M059J (cell line): ENCODE data around the gene PSMG4. TPM values are rescaled to one million over a fixed set of nuclear protein-coding genes. Genes with fewer than 3 reads are reported as not detected.
"Not testable (repeated sequence)": the region's sequence is repeated elsewhere in the genome, so short reads cannot be mapped to it uniquely, and the experiment has no call there.

Experiments used
- DNase-seq: peaks from one replicate; pipeline ENCODE4 v3.0.0-alpha.2; 2012; ENCODE audit warnings: low read depth
- total RNA-seq: library from RNA; depleted of rRNA; stranded (reverse); fragments of >200 nt; shearing (Covaris generic); gene quantifications from 2 replicates; pipeline ENCODE4 v1.2.3, GENCODE V29; 2014

Gene PSMG4
- total RNA-seq, 1 experiment from 2014 or later = 35.1 TPM

DNA sequence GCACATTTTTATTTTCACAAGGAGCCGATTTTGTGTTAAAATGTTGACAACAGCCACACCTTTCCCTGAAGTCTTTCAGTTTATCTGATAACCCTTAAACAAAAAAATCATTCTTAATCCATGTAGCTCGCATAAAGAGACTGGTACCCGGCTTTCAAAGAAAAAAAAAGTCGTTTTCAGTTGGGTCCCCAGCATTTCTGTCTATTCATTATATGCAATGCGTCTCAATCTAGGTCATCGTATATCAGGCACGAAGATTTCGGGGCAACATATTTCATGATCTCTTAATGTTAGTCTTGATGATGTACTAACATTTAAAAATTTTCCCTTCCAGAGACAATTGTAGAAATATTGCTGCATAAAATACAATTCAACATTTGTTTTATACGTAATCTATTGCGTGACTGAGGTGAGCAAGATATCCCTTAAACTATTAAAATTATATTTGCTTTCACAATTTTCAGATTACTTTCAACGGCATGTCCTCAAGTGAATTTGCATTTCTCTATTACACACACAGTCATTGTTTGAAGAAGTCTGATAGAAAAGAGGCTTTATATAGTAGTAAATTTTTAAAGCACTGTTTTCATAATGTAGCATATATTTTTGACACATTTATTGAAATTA lies 28.4 kb upstream of the PSMG4 start:
- no peak for DNase-seq

DNA sequence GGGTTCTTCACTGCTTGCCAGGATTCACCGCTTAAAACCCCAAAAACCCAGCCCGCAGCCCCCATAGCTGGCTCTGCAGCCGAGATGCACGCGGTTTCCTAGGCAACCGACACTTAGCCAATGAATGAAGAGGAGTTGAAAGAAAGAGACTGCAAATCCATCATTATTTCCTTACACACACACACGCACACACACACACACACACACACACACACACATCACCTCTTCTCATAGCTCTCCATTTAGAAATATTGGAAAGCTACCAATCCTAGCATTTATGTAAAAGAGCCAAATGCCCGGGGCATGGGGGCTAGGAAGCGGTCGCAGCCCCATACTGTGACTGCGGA lies 27.9 kb upstream of the PSMG4 start:
- peak; percentile 72 for DNase-seq

DNA sequence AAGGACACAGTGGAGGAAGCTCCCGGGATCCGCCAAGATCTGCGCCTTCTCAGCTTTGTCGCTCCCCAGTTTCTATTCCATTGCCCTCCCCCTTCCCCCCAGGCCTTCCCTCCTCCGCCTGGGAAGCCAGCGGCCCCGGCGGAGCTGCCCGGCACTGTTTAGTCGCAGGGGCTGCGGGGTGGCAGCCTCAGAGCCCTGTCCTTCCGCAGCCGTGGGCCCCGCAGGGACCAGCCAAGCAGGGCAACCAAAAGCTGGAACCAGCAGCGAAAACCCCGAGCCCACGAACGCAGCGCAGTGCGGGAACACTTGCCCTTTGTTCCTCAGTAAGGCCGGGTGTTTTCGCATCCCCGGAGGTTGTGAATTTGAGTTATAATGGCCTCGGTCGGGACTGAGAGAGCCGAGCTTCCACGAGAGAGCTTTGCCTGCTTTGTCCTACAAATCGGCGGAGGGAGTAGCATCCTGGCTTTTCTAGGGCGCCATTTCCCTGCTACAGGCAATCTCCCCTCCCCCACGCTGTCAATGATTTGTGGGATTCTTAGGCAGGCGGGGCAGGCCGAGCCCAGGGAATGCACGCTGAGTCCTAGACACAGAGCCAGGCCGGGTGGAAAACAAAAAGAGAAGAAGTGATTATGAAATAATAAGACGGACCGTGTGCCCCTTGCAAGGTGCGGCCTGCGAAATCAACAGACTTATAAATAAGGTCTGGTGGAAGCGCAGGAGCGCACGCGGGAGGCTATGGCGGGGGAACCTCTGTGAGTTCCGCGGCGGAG lies 27.3 kb upstream of the PSMG4 start:
- peak; percentile 90 for DNase-seq

DNA sequence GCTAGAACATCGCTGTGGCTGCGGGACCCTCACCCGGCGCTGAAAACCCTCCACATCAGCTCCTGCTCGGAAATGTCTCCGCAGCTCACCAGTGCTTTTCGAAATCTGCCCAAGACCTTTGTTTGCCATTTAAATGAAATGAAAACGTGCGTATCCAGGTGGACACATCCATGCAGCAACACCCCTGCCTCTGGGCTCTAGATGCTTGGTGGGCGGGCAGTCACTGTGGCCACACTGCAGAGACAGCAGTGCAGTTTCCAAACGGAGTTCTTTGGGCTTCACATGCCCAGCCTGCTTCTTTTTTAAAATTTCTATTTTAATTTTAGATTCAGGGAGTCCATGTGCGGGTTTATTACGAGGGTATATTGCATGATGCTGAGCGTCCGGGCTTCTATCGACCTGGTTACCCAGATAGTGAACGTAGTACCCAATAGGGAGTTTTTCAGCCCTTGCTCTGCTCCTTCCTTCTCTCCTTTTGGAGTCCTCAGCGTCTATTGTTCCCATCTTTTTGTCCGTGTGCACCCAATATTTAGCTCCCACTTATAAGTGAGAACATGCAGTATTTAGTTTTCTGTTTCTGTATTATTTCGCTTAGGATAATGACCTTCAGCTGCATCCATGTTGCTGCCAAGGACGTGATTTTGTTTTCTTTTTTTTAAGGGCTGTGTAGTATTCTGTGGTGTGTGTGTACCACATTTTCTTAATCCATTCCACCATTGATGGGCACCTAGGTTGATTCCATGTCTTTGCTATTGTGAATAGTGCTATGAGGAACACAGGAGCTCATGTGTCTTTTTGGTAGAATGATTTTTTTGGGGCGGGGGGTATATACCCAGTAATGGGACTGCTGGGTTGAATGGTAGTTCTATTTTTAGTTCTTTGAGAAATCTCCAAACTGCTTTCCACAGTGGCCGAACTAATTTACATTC lies 26.5 kb upstream of the PSMG4 start:
- no peak for DNase-seq

DNA sequence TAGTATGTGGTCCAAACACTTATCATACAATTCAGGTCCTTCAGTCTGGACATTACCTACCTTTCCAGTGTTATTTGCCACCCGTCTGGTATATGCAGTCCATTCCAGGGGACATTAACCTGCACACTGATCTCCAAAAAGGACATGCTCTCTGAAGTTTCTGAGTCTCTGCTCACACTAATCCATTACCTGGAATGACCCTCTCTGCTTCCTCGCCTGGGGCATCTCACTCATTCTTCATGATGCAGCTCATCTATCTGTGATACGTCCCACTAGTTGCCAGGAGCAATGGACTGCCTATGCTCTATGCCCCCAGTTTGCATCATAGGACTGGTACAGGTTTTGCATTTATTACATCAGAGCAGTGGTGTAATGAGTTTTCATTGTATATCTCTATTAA lies 25.4 kb upstream of the PSMG4 start:
- peak; percentile 50 for DNase-seq

DNA sequence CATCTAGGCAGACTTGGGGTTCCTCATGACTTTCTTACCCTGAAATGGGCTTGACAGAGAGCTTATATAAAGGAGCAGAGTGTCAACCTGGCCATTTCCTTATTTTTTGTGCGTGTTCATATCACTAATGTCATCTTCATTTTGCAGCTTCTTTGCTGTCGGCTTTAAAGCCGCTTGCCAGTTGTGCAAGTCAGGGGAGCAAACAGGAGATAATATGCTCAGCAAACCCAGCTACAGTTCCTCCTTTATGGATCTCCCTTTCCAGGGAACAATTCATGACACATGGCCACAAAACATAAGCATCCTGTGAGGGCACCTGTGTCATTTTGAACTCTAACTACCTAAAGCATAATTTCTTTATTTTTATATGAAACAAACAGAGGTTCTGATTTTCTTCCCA lies 24.8 kb upstream of the PSMG4 start:
- DNase-seq = no peak

DNA sequence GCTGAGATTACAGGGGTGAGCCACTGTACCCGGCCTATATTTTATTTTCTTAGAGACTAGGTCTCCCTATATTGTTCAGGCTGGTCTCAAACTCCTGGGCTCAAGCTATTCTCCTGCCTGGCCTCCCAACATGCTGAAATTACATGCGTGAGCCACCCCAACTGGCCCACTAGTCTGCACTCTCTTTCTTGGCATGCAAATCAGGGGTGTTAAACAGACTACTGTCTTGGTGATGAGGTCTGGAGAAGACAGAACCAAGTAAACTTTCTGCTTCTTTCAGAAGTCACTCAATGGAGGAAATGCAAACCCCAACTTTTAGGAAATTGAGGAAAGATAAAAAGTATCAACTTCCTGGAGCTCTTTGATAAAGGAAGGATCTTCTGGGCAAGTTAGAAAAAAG lies 23.3 kb upstream of the PSMG4 start:
- DNase-seq = no peak

DNA sequence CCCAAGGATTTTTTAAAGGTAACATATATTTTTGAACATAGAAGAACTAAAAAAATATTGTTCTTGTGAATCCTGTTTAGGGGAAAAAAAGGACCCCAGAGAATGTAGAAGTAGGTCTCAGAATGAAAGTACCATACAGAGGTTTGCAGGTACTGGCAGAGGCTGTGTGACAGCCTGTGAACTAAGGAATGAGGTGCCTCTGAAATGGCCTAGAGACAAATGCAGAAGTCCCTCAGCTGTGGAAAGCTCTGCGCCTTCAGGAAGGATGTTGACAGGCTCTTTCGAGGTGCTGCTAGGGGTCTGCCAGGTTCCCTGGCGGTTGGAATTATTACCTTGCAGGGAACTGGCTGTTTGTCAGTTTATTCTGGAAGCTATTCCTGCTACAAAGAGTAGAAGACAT lies 22.7 kb upstream of the PSMG4 start:
- DNase-seq = no peak

DNA sequence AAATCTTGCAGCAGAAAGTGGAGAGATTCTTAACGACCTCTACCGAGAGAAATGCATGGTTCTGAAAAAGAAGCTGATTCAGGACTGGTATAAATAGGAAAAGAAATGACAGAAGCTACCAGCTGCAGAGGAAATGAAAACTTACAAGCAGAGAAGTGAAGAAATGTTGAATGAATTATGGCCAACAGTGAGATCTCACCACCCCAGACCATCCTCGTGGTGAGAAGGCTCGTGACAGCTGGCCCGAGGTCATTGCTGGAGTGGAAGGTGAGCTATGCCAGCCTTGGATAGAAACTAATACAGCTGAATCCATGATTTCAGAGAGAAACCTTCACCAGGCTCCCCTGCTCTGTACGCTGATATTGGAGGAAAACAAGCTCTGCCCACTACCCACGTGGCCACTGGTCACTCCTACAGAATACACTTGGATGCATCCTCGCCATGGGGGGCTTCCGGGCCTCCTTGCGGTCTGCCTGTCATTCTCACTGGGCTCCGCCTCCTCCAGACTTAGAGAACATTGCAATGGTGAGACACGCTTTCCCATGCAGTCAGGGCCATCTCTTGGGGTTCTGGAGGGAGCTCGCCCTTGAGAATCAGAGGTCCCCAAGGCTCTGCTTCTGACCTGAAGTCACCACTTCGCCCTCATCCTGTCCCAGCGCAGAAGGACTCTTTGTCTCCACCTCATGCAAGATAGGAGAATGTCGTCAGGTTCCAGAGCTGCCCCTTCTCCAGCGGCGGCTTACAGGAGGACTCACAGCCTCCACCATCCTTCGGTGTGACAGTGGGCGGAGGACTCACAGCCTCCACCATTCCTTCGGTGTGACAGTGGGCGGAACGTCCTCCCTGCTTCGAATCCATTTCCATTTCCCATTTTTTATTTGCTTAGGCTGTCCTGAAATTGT lies 20.7 kb upstream of the PSMG4 start:
- DNase-seq = peak; percentile 25

DNA sequence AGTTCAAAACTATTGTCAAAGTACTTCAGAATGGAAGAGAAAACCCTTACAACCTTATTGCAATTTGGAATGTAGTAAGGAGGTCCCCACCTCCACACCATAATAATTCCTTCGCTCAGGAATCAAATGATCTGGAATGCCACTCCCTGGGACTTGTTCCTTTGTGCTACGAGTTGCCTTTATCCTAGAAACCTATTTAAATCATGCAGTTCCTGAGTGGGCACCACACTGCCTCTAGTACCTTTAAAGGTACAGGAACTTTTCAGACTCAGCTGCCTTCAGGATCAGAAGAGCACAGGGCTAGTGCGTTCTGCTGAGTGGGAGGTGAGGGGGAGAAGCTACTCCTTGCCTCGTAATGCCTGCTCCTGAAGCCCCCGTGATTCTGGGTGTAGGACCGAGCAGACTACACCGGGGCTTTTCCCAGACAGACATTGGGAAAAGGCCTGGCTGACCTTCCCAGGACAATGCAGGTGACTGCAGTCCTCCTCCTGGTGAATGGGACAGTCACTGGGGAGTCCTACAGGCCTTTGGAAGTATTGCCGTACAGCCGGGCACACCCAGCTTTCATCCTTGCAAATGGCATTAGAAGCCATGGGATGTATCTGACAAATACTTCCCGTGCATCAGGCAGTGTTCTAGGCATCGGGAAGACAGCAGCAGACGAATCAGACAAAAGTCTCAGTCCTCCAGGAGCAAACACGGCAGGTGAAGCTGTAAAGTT lies 19.5 kb upstream of the PSMG4 start:
- DNase-seq = peak; percentile 29

DNA sequence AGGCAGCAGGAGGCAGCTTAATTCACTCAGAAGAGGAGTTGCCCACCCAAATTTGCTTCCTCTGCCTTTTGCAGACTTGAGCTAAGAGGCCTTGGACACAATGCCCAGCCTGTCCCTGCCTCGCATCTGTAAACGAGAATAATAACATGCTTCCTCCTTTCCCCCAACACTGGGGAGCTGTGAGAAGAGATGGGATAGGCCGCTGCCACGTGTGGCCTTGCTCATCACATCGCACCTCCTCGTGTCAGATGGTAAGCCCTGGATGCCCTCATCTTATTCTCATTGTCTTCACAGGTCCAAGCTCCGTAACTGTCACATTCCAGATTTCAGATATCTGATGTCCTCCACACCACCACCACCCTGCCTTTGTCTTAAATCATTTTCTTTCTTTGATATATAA lies 18.2 kb upstream of the PSMG4 start:
- no peak for DNase-seq

DNA sequence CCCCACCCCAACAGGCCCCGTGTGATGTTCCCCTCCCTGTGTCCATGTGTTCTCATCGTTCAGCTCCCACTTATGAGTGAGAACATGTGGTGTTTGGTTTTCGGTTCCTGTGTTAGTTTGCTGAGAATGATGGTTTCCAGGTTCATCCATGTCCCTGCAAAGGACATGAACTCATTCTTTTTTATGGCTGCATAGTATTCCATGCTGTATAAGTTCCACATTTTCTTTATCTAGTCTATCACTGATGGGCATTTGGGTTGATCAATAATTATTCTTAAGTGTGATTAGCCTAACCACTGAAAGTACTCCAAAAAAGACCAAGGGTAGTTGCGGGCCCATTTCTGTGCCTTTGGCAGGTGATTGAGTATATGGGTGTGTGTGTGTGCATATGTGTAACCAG lies 17.0 kb upstream of the PSMG4 start:
- not testable (repeated sequence) for DNase-seq

DNA sequence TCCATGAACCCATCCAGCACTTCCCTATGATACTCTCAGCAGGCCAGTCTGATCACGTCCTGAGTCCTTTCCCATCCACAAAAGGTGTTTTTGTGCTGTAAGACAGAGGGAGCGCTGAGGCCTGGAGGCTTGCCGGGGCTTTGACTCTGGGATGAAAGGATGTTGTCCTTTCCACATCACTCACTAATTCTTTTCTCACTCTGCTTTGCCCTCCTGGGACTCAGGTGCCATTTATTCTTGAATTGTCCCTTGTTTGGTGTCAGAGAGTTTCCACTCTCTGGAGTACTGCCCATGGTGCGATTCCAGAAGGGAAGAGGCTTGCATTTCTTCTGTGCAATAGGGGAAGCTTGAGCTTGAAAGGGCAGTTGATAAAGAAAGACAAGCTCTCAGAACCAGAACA lies 16.0 kb upstream of the PSMG4 start:
- no peak for DNase-seq

DNA sequence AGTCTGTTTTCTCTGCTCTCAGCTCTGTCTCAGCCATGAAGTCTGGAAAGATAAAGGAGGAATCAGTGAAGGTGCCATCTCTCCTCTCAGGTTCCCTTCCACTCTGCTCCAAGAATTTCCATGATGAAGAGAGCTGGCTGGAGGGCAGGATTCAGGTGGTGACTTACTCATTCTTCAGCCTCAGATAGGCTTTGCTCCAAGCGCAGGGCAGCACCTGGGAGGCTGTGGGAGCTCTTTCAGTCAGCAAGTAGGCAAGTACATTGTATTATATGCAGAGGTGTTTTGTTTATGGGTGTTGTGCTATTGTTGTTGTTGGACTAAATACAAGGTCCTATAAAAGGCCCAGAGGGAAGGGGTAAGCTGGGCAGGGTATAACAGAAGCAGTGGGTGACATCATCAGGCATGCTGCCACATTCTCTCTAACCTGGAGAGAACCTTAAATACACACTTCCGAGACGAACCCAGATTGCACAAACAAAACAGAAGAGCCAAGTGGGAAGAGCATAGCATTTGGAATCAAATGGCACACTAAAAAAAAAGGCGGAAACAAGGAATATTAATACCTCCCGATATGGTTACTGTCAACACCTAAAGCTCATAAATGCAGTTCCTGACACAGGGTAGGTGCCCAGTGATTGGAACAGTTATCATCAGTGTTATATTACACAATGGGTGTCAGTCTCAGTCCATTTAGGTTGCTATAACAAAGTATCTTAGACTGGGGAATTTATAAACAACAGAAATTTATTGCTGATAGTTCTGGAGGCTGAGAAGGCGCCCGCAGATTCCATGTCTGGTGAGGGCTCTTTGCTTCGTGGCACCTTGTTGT lies 14.5 kb upstream of the PSMG4 start:
- DNase-seq = no peak

DNA sequence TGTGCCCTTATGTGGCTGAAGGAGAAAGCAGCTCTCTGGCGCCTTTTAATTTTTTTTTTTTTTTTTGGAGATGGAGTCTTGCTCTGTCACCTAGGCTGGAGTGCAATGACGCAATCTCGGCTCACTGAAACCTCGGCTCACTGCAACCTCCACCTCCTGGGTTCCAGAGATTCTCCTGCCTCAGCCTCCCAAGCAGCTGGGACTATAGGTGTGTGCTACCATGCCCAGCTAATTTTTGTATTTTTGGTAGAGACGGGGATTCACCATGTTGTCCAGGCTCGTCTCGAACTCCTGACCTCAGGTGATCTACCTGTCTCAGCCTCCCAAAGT lies 13.9 kb upstream of the PSMG4 start:
- not testable (repeated sequence) for DNase-seq

DNA sequence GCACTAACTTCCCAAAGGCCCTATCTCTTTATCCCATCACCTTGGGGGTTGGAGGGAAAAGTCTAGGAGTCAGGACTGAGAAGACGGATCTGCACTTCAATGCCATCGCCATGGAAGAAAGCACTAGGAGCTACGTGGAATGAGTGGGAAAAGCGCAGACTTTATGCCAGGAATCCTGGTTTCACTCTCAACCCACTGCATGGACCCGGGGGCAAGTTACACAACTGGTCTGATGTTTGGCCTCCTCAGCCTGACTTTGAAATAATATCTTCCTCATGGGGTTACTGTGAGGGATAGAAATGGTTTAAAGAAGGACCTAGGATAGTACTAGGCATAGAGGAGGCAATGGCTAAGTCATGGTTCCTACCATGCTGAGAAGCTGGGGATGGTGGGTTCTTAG lies 13.5 kb upstream of the PSMG4 start:
- DNase-seq = no peak

DNA sequence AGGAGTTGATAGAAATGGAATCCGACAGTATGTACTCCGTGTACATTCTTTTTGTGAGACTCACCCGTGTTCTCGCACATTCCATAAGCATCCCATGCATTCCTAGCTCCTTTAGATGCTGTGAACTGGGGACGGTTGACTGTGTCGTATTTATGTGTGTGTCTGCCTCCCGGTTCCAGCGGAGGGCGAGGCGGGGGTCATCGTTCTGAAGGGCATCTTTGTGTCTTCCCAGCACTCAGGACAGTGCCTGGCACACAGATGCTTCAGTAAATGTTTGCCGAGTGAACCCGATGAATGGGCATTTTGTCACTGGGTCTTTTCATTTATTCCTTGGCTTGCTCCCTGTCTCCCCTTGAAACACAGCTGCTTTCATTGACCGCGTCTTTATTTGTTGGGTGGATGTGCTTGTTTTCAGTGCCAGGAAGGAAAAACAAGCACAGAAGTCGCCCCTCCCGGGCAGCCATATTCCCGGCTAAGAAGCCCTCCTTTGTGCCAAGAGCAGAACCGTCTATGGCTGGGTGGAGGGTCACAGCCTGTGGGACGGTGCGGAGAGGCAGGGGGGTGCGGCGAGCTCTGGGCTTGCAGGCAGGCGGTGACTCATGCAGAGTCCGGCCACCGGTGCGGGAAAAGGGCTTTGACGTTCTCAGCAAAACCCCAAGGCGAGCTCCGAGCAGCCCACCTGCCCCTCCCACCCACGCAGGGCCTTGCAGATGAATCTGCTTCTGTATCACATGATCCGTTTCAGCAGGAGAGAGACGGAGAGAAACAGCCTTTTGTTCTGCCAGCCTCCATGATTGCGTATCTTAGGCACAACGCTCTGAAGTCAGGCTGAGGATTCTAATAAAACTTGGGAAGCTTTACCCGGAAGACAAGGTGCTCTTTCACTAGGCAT lies 11.2 kb upstream of the PSMG4 start:
- peak; percentile 80 for DNase-seq

DNA sequence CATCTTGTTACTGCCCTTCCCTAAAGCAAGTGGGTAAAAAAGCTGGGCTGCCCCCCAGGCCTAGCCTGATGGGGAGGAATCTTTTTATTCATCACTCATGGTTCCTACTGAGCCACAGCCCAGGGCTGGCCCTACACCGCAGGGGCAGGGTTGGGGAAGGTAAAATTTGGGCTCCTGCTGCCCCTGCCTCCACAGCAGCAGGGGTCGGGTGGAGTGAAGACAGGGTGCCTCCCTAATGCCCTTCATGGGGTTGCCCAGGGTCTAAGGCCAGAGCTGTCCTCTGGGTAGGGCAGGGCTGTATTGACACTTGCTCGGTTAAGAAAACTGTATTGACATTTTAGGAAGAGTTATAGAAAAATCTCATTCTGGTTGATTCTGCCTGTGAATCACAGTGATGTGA lies 8.9 kb upstream of the PSMG4 start:
- no peak for DNase-seq

DNA sequence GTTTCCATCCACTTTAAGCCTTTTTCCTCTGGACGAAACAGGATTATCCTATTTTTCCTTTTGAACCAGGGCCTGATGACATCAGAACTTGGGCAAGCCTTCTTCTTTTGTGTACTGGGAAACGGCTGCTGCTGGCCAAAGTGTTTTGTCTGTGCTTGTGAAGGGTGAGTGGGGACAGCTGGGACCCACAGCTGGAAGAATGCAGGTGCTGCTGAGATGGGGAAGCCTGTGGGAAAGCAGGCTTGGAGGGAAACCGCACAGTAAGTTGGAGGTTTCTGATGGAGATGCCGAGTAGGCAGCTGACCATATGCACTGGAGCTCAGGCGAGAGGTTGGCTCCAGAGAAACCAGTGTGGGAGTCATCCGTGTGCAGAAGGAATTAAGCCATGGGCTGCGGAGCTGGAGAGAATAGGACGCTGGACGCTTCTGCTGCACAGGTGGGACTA lies 8.5 kb upstream of the PSMG4 start:
- no peak for DNase-seq
